ENCODE results near the gene PRCP.

Gene PRCP

DNA sequence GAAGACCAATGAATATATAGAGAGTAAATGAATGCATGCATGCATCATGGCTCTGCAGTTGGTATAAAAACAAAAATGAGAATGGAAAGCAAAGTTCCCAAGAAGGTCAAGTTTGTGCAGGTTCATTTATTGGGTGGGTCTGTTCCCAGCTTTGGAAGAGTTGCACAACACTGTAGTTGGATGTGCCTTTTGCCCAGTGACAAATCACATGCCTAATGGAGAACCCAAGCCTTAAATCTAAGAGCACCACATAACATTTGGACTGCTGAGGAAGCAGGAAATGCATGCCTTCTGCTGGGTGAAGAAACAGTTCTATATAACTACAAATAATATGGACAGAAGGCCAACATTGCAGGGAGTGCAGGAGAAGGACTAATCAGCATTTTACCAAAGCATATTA is 30.6 kb downstream of the PRCP start:
- no peak for TF ChIP-seq CTCF (conservative IDR thresholded peaks at IDR 0.05; ENCODE audit: low read depth, low read length)
- no peak overlapping the region for H3K4me3 ChIP-seq (ENCODE audit: low read length)
- no peak for DNase-seq (ENCODE audit: low read depth)

DNA sequence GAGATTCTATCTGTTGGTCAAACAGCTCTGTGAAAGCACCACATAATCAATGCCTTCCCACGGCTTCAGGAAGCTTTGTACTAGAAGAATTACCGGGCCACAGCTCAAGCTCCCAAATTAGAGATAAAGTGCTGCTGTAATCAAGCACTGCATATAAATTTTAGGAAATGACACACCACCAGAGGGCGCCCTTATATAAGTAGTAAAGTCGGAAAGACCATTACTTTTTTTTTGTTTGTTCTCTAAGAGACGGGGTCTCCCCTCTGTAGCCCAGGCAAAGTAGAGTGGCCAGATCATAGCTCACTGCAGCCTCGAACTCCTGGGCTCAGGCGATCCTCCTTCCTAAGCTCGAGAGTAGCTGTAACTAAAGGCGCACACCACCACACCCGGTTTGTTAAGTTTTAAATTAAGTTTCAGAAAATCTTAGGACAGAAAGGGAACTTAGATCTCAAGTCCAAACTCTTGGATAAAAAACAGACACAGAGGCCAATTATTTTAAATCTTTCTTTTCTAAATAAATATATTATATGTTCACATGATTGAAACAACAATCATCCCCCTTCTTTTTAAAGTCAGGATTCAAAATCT is 32.6 kb downstream of the PRCP start:
- DNase-seq (ENCODE audit: low read depth), result peak; percentile 42
- peak; percentile 63 for TF ChIP-seq CTCF (conservative IDR thresholded peaks at IDR 0.05; ENCODE audit: low read depth, low read length)
- no peak overlapping the region for H3K4me3 ChIP-seq (ENCODE audit: low read length)

GRCh38 chr11:82865841-82866240 is 34.4 kb downstream of the PRCP start:
- no peak for DNase-seq (ENCODE audit: low read depth)
- TF ChIP-seq CTCF (conservative IDR thresholded peaks at IDR 0.05; ENCODE audit: low read depth, low read length), result no peak
- no peak overlapping the region for H3K4me3 ChIP-seq (ENCODE audit: low read length)

DNA sequence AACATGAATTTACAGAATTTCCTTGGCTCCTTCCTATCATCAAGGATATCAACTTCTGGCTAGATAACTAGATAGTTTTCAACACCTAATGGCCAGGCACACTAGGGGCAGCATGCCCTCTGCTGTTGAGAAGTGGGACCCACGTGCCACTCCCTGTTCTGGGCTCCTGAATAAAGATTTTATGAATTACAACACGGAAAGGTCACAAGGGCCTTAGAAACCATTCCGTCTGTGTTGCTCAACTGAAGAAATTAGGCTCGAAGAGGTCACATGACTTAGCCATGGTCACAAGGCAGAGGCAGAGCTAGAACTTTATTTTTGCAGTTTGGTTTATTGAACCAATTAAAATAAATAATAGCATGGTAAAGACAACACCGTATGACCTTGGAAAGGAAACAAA is 36.0 kb downstream of the PRCP start:
- DNase-seq (ENCODE audit: low read depth), result peak; percentile 46
- no peak overlapping the region for H3K4me3 ChIP-seq (ENCODE audit: low read length)
- peak; percentile 88 for TF ChIP-seq CTCF (conservative IDR thresholded peaks at IDR 0.05; ENCODE audit: low read depth, low read length)

- no peak overlapping the region for H3K4me3 ChIP-seq (ENCODE audit: low read length)
- TF ChIP-seq CTCF (conservative IDR thresholded peaks at IDR 0.05; ENCODE audit: low read depth, low read length), result no peak
- no peak for DNase-seq (ENCODE audit: low read depth)
Observed at GRCh38 chr11:82863209-82863608, 37.0 kb downstream of the PRCP start.

- no peak for DNase-seq (ENCODE audit: low read depth)
- TF ChIP-seq CTCF (conservative IDR thresholded peaks at IDR 0.05; ENCODE audit: low read depth, low read length), result no peak
- no peak overlapping the region for H3K4me3 ChIP-seq (ENCODE audit: low read length)
Observed at GRCh38 chr11:82862379-82862778, 37.9 kb downstream of the PRCP start.

DNA sequence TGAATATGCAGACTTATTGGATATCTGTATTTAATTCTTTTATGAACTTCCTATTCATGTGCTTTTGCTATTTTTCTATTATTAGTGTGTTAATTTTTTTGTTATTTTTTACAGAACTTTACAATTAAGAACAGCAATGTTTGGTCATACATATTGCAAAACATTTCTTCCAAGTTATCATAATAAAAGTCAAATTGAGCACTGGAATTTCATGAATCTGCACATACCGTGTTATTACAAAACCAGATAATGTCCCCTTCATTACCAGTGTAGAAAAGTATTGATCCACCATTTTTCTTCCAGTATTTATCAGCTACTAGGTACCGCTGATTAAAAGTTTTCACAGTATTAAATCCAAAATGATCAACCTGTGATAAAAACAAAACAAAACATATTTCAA is 40.5 kb downstream of the PRCP start:
- DNase-seq (ENCODE audit: low read depth), result no peak
- no peak for TF ChIP-seq CTCF (conservative IDR thresholded peaks at IDR 0.05; ENCODE audit: low read depth, low read length)
- no peak overlapping the region for H3K4me3 ChIP-seq (ENCODE audit: low read length)
